ENCODE measurements around the gene ATP11C.
"Not testable (repeated sequence)": the region's sequence is repeated elsewhere in the genome, so short reads cannot be mapped to it uniquely, and the experiment has no call there.

ATP11C gene

DNA sequence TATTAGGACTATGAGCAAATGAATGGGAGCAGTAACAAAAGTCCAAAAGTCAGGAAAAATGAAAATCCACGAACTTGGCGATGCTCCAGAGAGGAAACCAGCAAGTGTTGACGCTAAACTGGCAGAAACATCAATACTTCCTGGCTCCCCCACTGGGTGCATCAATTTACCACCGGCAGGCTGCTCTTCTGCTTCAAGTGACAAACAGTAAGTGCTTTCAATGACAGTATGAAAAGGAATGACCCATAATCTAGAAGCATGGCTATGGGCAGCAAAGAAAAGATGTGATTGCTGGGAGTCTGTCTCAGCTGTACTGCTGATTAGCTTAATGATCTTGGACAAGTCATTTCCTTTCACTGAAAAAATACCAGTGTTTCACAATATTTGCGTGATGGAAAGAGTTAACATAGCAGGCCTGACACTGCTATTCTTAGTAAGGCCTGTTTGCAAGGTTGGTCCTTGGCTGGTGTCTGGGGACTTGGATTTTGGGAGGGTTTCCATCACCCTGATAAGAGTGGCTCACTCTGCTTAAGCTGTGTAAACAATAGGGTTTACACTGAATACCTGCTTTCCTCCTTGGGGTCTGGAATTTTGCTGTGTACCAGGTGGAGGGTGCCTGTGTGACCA is 8.7 kb downstream of the ATP11C start:
- DNase-seq: no peak

DNA sequence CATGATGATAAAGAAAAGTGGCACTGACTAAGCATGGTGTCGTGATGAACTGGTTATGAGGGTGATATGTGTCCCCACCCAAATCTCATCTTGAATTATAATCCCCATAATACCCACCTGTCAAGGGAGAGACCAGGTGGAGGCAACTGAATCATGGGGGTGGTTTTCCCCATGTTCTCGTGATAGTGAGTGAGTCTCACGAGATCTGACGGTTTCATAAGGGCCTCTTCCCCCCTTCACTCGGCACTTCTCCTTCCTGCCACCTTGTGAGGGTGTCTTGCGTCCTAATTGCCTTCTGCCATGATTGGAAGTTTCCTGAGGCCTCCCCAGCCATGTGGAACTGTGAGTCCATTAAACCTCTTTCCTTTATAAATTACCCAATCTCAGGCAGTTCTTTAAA is 11.7 kb downstream of the ATP11C start:
- not testable (repeated sequence) for DNase-seq

DNA sequence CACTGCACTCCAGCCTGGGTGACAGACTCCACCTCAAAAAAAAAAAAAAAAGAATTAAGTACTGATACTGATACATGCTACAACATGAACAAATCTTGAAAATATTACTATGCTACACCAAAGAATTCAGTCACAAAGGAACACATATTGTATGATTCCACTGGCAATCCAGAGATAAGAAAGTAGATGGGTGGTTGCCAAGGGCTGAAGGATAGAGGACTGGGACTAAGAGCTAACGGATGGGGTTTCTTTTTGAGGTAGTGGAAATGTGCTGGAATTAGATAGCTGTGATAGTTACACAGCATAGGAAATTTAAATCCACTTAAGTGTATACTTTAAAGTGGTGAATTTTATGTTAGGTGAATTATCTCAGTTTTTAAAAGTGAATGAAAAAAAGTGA is 12.5 kb downstream of the ATP11C start:
- DNase-seq: no peak

DNA sequence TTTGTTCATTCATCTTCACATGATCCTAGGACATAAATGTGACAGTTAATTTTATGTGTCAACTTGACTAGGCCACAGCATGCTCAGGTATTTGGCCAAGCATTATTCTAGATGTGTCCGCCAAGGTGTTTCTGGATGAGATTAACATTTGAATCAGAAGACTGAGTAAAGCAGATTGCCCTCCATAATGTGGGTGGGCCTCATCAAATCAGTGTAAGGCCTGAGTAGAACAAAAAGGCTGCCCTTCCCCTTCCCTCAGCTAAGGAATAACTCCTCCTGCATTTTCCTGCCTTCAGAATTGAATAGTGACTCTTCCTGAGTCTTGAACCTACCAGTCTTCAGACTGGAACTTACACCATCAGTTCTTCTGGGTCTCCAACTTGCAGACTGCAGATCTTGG is 18.4 kb downstream of the ATP11C start:
- no peak for DNase-seq

DNA sequence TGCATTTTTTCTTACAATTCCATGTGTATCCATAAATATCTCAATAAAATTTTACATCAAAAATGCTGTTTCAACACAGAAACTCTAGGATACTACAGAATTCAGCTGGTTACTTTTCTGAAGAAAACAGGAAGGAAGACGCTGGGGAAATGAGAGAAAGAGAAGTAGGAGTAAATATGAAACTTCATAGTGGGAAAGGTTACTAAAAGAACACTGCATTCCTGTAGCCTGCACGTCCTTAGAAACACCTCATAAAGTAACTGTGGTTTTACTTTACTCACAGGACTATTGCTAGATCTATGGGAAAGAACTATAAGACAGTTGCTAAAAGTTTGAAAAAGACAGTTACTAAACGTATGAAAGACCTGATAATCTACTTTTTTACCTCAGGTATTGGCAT is 23.1 kb downstream of the ATP11C start:
- no peak for DNase-seq

DNA sequence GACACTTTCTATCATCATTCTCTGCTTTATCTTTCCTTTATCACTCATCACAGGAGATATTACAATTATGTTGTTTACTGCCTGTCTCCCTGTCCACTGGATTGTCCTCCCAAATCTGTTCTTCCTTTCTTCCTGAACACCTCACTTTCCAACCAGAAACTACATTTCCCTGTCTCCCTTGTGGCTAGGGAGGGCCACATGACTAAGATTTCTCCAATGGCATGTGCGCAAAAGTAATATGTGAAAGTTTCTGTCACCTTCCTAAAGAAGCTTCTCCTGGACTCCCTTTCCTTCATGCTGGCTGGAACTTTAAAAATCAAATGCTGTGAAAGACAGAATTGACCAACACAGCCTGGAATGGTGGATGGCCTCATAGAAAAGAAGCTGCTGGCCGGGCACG is 25.8 kb downstream of the ATP11C start:
- no peak for DNase-seq

DNA sequence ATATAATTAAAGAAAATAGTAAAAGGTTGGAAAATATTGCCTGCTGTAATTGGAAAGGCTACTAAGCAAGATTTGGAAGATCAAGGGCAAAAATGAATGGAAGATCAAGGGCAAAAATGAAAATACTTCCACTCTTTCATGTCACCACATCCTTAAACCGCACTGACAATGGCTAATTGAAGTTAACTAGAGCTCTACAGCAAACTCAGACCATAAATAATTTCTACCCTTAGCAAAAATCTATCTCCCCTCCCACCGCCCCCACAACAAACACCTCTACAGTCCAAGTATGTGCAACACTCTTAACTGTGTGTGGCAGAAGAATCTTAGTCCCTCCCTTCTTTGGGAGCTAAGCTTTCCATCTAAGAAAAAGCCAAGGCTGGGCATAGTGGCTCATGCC is 27.1 kb downstream of the ATP11C start:
- DNase-seq: no peak

DNA sequence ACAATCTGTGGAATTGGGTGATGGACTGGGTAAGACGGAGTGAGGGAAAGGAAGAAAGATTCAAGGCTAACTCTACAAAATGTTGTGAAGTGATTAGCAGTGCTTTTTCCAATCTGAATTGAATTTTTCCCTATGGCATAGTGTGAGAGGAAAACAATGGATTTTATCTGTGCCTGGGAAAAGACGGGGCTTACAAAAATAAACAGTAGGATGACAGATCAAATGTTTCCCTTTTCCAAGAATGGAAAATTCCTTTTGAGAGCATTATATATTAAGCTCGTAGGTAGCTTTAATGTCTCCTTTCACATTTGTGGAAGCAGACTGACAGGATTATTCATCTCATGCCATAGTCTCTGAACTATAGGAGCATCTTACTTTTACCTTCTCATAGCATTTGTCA is 27.8 kb downstream of the ATP11C start:
- no peak for DNase-seq

DNA sequence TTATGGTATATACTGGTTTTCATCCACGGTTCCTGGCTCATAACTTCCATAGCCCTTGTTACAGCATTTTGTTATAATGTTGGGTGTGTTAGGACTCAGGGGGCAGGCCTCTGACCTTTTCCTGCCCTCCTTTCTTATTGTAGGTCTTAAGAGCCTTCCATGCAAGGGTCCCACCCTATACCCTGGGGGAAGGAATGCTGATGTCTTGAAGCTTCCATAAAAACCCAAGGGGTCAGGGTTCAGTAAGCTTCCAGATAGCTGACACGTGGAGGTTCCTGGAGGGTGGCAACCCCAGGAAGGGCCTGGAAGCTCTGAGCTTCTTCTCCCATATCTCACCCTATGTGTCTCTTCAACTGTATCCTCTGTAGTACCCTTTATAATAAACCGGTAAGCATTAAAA is 29.6 kb downstream of the ATP11C start:
- no peak for DNase-seq

DNA sequence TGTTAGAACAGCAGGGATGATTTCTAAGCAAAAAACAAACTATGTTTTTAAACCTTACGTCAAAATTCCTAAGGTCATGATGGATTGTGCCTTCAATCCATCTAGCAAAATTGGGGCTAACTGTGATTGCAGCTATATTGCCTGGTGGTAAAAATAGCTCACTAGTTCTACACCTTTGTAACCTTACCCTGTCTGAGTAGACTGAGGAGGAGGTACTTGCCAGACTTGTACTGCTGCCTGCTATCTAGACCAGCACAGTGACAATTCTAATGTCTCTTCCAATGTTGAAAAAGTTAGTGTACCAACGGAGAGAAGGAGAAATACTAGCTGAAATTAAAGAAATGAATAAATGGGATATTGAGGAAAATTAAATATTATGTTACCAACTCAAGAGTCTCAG is 30.3 kb downstream of the ATP11C start:
- DNase-seq: no peak

DNA sequence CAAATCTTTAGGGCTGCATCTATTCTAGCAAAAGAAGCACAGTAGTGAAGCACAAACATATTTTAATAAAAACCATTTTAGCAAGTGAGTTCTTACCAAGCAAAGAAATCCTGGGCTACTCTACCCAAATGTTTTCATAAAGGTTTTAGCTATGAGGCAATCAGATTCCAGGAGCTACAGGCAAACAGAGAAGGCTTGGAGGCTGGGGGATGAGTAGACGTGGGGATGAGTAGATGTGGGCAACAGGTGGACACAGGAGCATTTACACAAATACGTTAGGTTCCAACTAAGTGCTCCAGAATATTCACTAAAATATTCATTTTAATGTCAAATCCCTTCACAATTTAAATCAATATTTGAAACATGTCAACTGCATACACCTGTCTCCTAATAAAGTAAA is 34.5 kb downstream of the ATP11C start:
- no peak for DNase-seq

DNA sequence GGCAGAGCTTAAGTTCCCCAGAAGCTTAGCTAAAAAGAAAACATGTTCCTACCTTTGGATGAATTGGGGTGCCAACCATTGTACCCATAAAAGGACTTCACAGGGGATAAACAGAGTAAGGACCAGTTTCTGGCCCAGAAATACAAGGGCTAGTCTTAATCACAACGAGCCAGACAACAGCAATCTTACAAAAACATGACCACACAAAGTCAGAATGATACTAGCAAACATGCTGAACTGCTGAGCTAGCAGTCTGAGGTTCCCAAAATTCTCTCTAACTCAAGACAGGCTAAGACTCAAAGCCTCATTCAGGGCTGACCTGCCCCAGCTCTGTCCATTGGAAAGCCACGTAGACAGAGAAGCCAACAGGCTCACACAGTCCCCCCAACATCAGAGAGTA is 40.3 kb downstream of the ATP11C start:
- peak in 1 of 5 experiments; percentile 39 for DNase-seq

DNA sequence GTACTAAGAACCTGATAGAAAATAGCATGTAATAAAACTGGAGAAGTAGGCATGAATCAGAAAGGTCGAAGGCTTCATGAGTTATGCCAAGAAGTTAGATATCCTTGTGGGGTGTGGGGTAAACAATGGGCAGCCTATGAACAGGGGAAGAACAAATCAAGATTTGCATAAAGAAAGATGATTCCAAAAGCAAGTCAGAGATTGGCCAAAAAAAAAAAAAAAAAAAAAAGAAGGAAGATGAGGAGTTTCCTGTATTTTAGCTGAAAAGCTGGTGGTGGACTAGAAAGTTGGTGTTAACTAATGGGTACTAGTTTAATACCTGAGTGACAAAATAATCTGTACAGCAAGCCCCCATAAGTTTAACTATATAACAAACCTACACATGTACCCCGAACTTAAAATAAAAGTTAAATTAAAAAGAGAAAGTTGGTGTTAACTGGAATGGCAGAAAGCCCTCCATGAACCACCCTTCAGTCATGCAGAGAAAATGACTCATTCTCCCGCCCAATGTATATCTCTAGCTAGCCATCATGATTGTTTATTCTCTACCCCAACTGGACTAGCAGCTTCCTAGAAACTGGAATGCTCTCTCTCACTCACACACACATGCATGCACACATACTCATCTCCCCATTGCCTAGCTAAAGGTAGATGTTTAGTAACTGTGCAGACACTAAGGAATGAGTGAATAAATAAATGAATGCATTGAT is 41.7 kb downstream of the ATP11C start:
- no peak for DNase-seq

DNA sequence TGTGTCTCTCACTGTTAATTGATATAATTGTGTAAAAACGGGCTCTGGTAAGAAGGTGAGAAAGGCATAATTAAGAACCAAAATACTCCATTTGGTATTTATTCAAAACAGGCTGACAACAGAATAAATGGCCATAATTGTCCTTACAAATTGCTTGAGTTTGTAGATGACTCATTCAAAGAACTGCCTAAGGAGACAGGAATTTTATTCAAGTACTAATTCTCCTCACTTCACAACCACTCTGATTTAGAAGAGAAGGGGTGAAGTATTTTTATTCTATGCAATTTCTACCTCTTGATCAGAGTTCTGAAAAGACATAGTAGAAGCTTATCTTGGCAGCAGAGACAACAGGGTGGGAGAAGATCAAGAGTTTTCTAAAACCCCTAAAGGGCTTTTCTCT is 43.1 kb downstream of the ATP11C start:
- no peak for DNase-seq

DNA sequence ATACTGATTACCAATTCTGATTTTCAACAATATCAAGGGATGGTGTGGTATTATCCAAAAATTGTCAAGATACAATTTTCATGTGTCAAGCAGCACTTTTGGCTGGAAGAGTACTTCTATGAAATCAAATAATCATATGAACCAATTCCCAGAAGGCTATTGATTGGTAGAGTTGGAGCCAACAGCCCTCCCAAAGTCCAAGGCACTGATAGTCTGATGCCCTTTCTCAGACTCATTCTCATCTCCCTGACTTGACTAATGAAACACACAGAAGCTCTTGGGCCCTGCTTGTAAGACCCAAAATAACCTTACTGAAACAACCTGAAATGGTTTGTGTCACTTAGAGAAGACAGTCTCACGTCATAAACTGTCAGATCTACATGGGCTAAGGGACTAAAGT is 48.9 kb downstream of the ATP11C start:
- DNase-seq: no peak

DNA sequence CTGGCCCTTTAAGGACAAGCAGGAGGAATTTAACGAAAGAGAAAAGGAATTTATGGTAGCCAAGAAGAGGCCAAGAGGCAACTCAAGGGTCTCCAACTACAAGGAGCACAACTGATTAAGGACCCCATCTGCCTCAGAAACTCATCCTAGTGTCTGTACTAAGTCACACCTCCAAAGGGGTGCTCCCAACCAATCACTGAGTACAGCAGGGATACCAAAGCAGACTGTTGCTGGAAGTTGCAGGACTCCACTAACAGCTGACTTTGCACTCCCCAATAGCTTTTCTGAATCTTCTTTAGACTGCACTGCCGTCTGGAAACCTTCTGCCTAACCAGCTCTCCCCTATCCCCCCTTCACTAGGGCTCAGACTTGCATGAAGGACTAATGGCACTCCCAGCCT is 50.6 kb downstream of the ATP11C start:
- DNase-seq: no peak

DNA sequence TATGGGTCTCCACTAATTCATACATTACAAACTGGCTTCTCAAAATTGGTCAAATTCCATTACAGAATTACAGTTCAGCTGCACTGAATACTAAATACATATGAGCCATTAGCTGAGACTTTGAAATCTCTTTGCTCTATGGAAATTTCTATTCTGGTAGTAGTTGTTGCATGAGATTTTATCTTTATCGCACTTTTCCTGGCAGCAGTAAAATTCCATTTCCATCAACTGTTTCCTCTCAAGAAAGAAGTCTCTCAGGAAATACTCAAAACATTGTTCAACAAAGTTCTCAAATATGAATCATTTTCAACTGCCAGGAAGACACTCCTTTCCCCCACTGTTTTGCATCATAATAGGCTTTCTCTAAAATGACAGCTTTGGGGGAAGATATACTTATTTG is 51.3 kb downstream of the ATP11C start:
- no peak for DNase-seq

DNA sequence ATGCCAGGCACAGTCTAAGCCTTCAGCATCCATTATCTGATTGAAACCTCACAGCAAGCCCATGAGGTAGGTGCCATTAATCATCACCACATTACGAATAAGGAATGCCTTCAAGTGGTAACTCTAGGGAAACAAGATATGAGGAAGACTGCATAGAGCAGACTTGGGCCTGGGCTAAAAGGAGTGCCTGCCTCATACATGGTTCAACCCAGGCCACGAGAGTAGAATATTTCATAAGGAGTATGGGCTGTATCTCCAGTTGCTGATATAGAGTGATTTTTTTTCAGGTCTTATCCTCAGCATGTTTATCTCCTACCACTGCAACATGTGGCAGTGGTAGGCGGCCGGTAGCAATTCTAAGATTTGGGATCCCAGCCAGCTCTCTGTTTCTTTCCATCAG is 51.7 kb downstream of the ATP11C start:
- DNase-seq: no peak

DNA sequence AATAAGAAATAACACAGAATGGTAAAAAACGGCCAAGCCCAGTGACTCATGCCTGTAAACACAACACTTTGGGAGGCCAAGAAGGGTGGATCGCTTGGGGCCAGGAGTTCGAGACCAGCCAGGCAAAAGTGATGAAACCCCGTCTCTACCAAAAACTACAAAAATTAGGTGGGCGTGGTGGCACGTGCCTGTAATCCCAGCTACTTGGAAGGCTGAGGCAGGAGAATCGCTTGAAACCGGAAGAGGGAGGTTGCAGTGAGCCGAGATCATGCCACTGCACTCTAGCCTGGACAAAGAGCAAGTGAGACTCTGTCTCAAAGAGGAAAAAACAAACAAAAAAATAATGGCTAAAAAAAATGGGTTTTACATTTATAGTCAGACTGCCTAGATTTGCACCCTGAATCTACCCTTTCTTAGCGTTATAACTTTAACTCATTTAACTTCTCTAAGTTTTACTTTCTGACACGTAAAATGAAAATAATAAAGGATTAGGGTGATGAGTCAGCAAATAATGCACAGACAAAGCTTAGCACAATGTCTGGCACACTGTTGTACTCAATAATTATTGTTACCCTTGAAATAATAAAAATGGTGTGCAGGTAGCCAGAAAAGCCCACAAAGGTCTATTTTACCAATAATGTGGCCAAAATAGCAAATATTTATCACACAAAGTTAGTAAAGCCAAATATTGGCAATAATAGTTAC is 55.0 kb downstream of the ATP11C start:
- DNase-seq: no peak

DNA sequence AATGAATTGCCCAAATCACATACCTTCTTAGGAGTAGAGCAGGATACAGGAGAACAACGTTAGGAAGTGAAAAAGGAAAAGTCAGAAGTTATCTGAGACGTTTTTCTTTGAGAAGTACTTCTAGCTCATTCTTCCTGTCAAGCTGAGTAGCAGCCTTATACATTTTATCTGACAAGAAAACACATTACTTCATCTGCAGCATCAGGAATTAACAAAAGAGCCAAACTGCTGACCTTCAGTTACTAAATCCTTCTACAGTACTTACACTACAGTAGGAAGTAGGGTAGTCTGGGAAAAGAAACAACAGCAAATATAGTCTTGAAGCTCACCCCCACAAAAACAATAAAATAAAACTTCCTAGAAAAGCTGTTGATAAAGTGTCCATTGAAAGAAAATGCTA is 57.0 kb downstream of the ATP11C start:
- no peak for DNase-seq

DNA sequence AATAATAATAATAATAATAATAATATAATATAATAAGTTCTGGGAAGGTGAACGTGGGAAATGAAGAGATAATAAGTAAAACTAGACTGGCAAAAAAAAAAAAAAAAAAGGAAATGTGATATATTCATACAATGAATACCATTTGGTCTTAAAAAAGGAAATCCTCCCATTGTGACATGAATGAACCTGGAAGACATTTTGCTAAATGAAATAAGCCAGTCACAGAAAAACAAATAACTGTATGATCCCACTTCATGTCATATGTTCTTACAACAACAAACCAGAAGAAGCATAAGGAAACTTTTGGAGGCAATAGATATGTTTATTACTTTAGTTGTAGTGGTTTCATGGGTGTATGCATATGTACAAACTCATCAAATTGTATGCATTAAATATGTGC is 63.1 kb downstream of the ATP11C start:
- no peak for DNase-seq

DNA sequence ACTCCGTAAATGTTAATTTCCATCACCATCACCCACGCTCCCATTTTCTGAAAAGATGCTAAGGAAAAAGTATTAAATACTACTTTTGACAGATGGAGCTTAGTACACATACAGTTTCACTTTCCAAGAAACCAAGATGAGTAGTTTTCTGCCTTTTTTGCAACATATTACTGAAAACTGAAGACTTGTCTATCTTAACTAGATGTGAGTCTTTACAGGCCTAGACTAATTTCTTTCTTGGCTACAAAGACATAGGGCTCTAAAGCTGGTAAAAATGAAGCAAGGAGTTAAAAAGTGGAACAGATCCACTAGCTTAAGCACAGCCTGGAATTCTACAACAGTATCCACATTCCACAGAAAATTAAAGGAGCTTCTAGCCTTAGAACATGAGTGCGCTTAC is 68.2 kb downstream of the ATP11C start:
- peak in 1 of 5 experiments; percentile 0 for DNase-seq

DNA sequence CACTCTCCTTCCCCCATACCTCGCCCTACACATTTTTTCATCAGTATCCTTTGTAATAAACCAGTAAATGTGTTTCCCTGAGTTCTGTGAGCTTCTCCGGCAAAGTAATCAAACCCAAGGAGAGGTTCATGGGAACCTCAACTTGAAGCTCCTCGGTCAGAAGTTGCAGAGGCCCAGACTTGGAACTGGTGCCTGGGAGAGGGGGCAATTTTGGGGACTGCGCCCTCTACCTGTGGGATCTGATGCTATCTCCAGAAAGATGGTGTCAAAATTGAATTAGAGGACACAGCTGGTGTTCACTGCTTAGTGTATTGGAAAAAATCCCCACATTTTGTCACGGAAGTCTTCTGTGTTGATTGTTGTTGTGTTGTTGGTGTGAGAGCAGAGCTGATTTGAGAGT is 70.6 kb downstream of the ATP11C start:
- no peak for DNase-seq

DNA sequence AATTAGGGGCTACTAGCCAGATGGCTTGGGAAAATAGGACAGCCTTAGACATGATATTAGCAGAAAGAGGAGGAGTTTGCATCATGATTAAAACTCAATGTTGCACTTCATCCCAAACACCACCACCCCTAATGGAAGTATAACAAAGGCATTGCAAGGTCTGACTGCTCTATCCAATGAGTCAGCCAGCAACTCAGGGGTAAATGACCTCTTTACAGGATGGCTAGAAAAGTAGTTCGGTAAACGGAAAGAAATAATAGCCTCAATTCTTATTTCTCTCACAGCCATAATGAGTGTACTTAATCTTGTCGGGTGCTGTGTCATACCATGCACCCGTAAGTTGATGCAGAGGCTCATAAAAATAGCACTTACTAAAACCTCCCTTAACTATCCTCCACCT is 76.0 kb downstream of the ATP11C start:
- DNase-seq: not testable (repeated sequence)

Measured in T-helper 2 cell (primary cell).